HG03139 (cell line): ENCODE measurements around the gene DMKN.
"Not testable (repeated sequence)": the region's sequence is repeated elsewhere in the genome, so short reads cannot be mapped to it uniquely, and the experiment has no call there.

Experiments used
- ATAC-seq: cut with Tn5 transposase; IDR thresholded peaks from one replicate; pipeline ENCODE4 v1.9.1; 2021; ENCODE audit not compliant: unreplicated experiment

DMKN gene

DNA sequence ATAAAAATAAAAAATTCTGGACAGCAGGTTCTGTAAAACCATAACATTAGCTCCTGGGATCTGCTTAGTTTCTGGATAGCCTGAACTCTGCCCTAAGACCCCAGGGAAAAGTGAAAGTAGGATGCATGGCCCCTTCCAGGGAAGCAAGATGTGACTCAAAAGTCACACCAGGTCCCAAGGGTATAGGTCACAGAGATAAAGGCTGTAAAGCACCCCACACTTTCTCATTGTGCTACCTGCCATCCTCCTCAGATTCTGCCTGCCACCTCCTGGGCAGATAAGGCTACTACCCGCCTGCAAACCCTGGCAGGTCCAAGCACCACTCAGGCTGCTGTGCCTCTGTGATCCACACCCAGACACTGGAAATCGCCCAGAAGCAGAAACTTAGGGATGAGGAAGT is 44.8 kb downstream of the DMKN start:
- peak; percentile 68 for ATAC-seq

GRCh38 chr19:35466259-35466658 is 47.2 kb downstream of the DMKN start:
- no peak for ATAC-seq

- not testable (repeated sequence) for ATAC-seq
Observed at GRCh38 chr19:35462956-35463355, 50.5 kb downstream of the DMKN start.

GRCh38 chr19:35462476-35462953 is 50.9 kb downstream of the DMKN start:
- ATAC-seq, result no peak

- not testable (repeated sequence) for ATAC-seq
Observed at GRCh38 chr19:35461788-35462187, 51.7 kb downstream of the DMKN start.

- ATAC-seq, result no peak
Observed at GRCh38 chr19:35461060-35461459, 52.4 kb downstream of the DMKN start.

- no peak for ATAC-seq
Observed at GRCh38 chr19:35460608-35461007, 52.8 kb downstream of the DMKN start.

DNA sequence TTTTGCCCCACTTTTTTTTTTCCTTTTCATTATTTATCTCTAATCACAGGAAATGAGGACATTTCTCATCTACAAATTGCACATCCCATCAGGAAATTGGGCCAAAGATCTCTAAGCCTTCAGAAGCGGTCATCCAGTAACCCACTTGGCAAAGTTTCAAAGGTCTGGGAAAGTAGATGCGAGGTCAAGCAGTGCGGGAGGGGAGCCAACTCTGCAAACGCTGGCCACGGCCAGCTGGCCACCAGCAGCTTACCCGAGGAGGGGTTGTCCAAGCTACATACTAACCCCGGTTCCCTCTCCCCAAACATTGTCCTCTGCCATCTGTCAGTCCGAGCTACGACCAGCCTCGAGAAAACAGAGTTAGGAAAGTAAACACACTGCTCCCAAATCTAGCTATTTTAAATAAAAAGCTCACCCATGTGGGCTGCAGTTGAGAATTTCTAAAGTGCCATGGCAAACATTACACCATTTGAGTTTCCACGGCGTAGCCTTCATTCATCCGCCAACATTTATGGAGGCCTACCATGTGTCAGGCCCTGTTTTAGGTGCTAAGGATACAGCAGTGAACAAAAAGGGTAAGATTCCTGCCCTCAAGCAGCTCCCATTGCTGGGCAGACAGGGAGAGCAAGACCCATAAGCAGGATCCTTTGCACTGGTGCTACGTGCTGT is 53.9 kb downstream of the DMKN start:
- ATAC-seq, result no peak

GRCh38 chr19:35458731-35459391 is 54.6 kb downstream of the DMKN start:
- ATAC-seq, result peak; percentile 53

DNA sequence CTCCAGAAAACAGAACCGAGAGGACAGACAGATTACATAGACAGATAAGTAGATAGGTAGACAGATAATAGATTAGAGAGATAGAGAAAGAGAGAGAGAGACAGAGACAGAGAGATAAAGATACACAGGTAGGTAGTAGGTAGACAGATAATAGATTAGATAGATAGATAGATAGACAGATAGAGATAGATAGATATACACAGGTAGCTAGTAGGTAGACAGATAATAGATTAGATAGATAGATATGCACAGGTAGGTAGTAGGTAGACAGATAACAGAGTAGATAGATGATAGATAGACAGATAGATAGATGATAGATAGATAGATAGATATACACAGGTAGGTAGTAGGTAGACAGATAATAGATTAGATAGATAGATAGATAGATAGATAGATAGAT is 55.3 kb downstream of the DMKN start:
- no peak for ATAC-seq

DNA sequence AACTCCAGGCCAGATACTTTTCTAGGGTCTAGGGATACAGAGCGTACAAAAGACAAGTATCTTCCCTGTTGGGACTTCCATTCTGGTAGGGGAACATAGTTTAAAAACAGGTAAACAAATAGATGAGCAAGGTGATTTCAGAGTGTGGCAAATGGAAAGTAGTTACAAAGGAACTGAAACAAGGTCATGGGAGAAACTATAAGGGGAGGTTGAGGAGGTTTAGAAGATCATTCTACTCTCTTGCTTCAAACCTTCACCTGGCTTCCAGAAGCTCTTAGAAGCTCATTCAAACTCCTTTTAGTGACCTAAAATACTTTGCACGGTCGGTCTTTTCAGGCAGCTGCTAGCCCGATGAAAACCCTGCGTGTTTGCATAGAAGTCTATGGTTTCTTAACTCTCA is 56.3 kb downstream of the DMKN start:
- ATAC-seq, result no peak

GRCh38 chr19:35455616-35456201 is 57.7 kb downstream of the DMKN start:
- ATAC-seq, result no peak

DNA sequence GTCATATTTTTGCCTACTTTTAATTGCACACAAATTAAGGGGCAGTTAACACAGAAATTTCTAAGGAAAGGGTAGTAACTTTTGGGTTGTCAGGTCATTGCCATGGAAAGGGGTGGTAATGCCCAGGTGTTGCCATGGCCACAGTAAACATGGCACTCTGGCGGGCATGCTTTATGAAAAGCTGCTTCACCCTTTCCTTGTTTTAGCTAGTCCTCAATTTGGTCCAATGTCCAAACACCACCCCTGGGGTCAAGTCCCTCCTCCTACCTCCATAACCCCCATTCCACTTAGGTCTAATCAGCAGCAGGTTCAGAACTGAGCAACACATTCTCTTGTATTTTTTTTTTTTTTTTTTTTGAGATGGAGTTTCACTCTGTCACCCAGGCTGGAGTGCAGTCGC is 58.8 kb downstream of the DMKN start:
- ATAC-seq, result no peak

GRCh38 chr19:35451338-35452096 is 61.9 kb downstream of the DMKN start:
- ATAC-seq, result no peak

DNA sequence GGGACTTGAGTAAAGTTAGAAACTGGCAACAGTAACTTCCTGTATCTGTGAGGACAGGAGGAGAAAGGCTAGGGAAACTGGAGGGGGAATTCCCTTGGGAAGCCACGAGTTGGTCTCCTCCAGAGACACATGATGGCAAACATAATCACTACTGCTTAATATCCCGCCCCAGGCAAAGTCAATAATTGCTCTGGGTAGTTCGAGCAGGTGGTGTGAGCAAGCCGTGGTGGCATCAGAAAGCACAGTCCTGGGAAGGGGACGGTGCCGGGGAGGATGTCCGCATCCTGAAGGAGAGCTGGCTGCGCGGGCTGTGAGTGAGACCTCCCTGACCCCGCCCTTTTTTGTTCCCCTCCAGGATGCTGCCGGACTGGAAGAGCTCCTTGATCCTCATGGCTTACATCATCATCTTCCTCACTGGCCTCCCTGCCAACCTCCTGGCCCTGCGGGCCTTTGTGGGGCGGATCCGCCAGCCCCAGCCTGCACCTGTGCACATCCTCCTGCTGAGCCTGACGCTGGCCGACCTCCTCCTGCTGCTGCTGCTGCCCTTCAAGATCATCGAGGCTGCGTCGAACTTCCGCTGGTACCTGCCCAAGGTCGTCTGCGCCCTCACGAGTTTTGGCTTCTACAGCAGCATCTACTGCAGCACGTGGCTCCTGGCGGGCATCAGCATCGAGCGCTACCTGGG is 63.9 kb downstream of the DMKN start:
- no peak for ATAC-seq

GRCh38 chr19:35447606-35448469 is 65.6 kb downstream of the DMKN start, which contains the start of gene FFAR2:
Gene FFAR2, plus strand, starts transcription at chr19:35448257. Its CDS starts 1,458 bp downstream, at chr19:35449715.
- ATAC-seq, result no peak
